EL (cell line): ENCODE measurements around the gene IER5L.
A peak's percentile ranks its signal among the peaks of the same experiment; 100 is the strongest.
"Not testable (repeated sequence)": the region's sequence is repeated elsewhere in the genome, so short reads cannot be mapped to it uniquely, and the experiment has no call there.

Experiments
- DNase-seq: peaks from one replicate; pipeline ENCODE4 v3.0.0-alpha.2; 2016

The IER5L gene

GRCh38 chr9:129178568-129179382 lies 714 bp upstream of the IER5L start:
- DNase-seq, result no peak

- DNase-seq, result no peak
Observed at GRCh38 chr9:129177443-129177790, 644 bp downstream of the IER5L start.

- peak; percentile 27 for DNase-seq
Observed at GRCh38 chr9:129176701-129177442, 1.2 kb downstream of the IER5L start.

GRCh38 chr9:129175825-129176633 lies 2.0 kb downstream of the IER5L start:
- peak; percentile 94 for DNase-seq

GRCh38 chr9:129175515-129175824 lies 2.6 kb downstream of the IER5L start:
- no peak for DNase-seq

- DNase-seq, result peak; percentile 95
Observed at GRCh38 chr9:129174724-129175514, 3.1 kb downstream of the IER5L start.

GRCh38 chr9:129174102-129174723 lies 3.8 kb downstream of the IER5L start:
- DNase-seq, result peak; percentile 89

- DNase-seq, result no peak
Observed at GRCh38 chr9:129173296-129174101, 4.6 kb downstream of the IER5L start.

- DNase-seq, result no peak
Observed at GRCh38 chr9:129172816-129173215, 5.2 kb downstream of the IER5L start.

- no peak for DNase-seq
Observed at GRCh38 chr9:129171993-129172751, 5.9 kb downstream of the IER5L start.

- DNase-seq, result peak; percentile 48
Observed at GRCh38 chr9:129170229-129170628, 7.8 kb downstream of the IER5L start.

GRCh38 chr9:129166623-129167557 lies 11.2 kb downstream of the IER5L start:
- peak; percentile 86 for DNase-seq

GRCh38 chr9:129165198-129165597 lies 12.9 kb downstream of the IER5L start:
- no peak for DNase-seq

GRCh38 chr9:129164246-129164930 lies 13.7 kb downstream of the IER5L start:
- no peak for DNase-seq

- no peak for DNase-seq
Observed at GRCh38 chr9:129163753-129164152, 14.3 kb downstream of the IER5L start.

- not testable (repeated sequence) for DNase-seq
Observed at GRCh38 chr9:129163198-129163670, 14.8 kb downstream of the IER5L start.

GRCh38 chr9:129162497-129163197 lies 15.4 kb downstream of the IER5L start:
- no peak for DNase-seq

- DNase-seq, result no peak
Observed at GRCh38 chr9:129161534-129161837, 16.6 kb downstream of the IER5L start.
